Chondrocyte (in vitro differentiated cells): Measurements from ENCODE around the gene GTPBP4. TPM values are rescaled to one million over a fixed set of nuclear protein-coding genes. Genes with fewer than 3 reads are reported as not detected.

Experiments used
- DNase-seq: peaks from one replicate; pipeline ENCODE4 v3.0.0; 2021; ENCODE audit warnings: mixed read lengths, low spot score
- H3K27ac Mint-ChIP-seq: one replicate; pipeline ENCODE4 v1.8.0; 2021; ENCODE audit warnings: mild to moderate bottlenecking, moderate library complexity, mixed read lengths; ENCODE audit not compliant: unreplicated experiment
- H3K27me3 Mint-ChIP-seq: 2 replicates; pipeline ENCODE4 v1.8.0; 2021; ENCODE audit warnings: low read depth, mixed read lengths
- H3K36me3 Mint-ChIP-seq: 2 replicates; pipeline ENCODE4 v1.8.0; 2021; ENCODE audit warnings: low read depth, mixed read lengths
- H3K4me1 Mint-ChIP-seq: 2 replicates; pipeline ENCODE4 v1.8.0; 2021; ENCODE audit warnings: low read depth, mild to moderate bottlenecking, mixed read lengths
- H3K4me3 Mint-ChIP-seq: one replicate; pipeline ENCODE4 v1.8.0; 2021; ENCODE audit warnings: mild to moderate bottlenecking, moderate library complexity, mixed read lengths; ENCODE audit not compliant: unreplicated experiment
- H3K9me3 Mint-ChIP-seq: 2 replicates; pipeline ENCODE4 v1.8.0; 2021; ENCODE audit warnings: low read depth, mixed read lengths
- total RNA-seq: library from RNA; stranded (reverse); gene quantifications from 3 replicates; pipeline ENCODE4 v1.2.1, GENCODE V29; 2021
- TF ChIP-seq, protein P1 (sequence below): fragments of 200-600 bp; sonication (generic); IDR thresholded peaks from 2 replicates; pipeline ENCODE4 v1.5.0; 2021; ENCODE audit warnings: antibody characterized with exemption, mild to moderate bottlenecking, moderate library complexity

GTPBP4 gene
- total RNA-seq, 1 donor from 2014 or later, result 48.5 TPM

DNA sequence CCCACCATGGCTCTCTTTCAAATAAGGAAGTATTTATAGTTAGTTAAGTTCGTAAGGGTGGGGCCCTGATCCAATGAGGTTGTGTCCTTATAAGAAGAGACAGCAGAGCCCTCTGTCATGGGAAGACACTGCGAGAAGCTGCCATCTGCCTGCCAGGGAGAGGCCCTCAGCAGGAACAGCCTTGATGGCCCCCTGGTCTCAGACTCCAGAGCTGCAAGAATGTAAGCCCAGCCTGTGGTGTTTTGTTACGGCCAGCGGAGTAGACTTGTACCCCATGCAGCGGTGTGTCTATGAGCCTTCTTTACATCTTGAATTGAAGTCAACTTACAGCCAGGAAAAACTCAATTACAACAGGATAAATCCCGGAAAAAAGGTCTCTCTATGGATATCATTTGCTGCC is 42.5 kb upstream of the GTPBP4 start:
- TF ChIP-seq, protein P1, sequence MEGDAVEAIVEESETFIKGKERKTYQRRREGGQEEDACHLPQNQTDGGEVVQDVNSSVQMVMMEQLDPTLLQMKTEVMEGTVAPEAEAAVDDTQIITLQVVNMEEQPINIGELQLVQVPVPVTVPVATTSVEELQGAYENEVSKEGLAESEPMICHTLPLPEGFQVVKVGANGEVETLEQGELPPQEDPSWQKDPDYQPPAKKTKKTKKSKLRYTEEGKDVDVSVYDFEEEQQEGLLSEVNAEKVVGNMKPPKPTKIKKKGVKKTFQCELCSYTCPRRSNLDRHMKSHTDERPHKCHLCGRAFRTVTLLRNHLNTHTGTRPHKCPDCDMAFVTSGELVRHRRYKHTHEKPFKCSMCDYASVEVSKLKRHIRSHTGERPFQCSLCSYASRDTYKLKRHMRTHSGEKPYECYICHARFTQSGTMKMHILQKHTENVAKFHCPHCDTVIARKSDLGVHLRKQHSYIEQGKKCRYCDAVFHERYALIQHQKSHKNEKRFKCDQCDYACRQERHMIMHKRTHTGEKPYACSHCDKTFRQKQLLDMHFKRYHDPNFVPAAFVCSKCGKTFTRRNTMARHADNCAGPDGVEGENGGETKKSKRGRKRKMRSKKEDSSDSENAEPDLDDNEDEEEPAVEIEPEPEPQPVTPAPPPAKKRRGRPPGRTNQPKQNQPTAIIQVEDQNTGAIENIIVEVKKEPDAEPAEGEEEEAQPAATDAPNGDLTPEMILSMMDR, result no peak
- Mint-ChIP-seq H3K36me3 (no peaks in the 10 kb centered on the region), H3K9me3 (no peaks in the 10 kb centered on the region), H3K4me1 (peaks cover 7% of the 10 kb centered on the region), H3K27ac (no peak overlapping the region), H3K27me3 (peaks cover under 1% of the 10 kb centered on the region), H3K4me3 (no peak overlapping the region)
- DNase-seq, result no peak

DNA sequence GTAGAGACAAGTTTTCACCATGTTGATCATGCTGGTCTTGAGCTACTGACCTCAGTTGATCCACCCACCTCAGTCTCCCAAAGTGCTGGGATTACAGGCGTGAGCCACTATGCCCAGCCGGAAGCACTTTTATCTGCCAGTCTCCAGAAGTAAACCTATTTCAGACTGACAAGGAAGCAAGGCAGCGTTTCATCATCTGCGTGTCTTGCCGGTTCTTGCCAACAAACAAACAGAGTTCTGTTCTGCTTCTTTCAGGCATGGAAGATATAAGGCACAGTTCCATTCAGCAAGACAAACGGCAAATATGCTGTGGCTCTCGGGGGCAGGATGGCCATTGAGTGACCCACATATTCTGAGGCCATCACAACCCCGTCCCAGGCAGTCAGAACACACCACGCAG is 41.2 kb upstream of the GTPBP4 start:
- Mint-ChIP-seq H3K27me3 (peaks cover 3% of the 10 kb centered on the region), H3K36me3 (no peaks in the 10 kb centered on the region), H3K4me1 (peaks cover 7% of the 10 kb centered on the region), H3K9me3 (no peaks in the 10 kb centered on the region), H3K27ac (no peak overlapping the region), H3K4me3 (no peak overlapping the region)
- DNase-seq, result no peak
- TF ChIP-seq, protein P1, result no peak

DNA sequence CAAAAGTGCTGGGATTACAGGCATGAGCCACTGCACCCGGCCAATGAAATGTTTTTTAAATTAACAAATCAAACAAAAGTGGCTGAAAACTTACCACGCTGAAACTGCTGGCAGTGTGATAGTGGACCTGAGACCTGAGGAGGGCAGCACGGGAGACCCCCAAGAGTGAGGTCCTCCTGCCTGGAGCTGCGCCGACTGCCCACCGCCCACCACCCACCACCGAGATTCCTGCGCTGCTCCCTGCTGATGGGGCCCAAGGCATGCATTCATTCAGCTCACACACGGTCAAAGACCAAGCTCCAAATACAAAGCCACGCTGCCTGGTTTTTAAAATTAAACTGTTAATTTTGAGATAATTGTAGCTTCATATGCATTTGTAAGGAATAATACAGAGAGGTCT is 40.4 kb upstream of the GTPBP4 start:
- Mint-ChIP-seq H3K4me3 (no peak overlapping the region), H3K36me3 (no peaks in the 10 kb centered on the region), H3K9me3 (no peaks in the 10 kb centered on the region), H3K4me1 (peaks cover 7% of the 10 kb centered on the region), H3K27ac (no peak overlapping the region), H3K27me3 (peaks cover 3% of the 10 kb centered on the region)
- no peak for DNase-seq
- TF ChIP-seq, protein P1, result no peak

DNA sequence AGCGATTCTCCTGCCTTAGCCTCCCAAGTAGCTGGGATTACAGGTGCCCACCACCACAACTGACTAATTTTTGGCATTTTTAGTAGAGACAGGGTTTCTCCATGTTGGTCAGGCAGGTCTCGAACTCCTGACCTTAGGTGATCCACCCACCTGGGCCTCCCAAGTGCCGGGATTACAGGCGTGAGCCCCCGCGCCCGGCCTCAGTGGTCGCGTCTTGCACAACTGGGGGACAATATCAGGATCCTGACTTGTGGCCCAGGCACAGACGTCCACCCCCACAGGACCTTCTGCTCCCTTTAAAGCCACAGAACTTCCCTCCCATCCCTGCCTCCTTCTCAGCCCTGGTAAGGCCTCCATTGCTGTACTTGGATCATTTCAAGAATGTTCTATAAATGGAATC is 39.9 kb upstream of the GTPBP4 start:
- no peaks in the 10 kb centered on the region for H3K36me3 Mint-ChIP-seq
- H3K9me3 Mint-ChIP-seq, result no peaks in the 10 kb centered on the region
- DNase-seq, result no peak
- H3K4me3 Mint-ChIP-seq, result no peak overlapping the region
- H3K27me3 Mint-ChIP-seq, result peaks cover 3% of the 10 kb centered on the region
- no peak overlapping the region for H3K27ac Mint-ChIP-seq
- H3K4me1 Mint-ChIP-seq, result peaks cover 7% of the 10 kb centered on the region
- TF ChIP-seq, protein P1, result no peak

DNA sequence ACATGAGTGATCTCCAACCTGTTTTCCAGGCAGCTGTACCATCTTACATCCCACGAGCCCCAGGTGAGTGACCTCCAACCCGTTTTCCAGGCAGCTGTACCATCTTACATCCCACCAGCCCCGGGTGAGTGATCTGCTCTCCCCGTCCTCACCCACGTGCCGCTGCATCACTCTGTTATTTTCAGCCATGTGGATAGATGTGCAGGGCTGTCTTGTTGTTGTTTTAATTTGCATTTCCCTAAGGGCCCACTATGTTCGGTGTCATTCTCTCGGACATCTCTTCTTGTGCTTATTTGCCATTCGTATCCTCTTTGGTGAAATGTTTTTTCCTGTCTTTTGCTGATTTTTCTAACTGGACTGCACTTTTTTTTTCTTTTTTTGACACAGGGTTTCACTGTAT is 38.8 kb upstream of the GTPBP4 start:
- H3K9me3 Mint-ChIP-seq, result no peaks in the 10 kb centered on the region
- peaks cover 10% of the 10 kb centered on the region for H3K27me3 Mint-ChIP-seq
- no peak overlapping the region for H3K27ac Mint-ChIP-seq
- H3K36me3 Mint-ChIP-seq, result no peaks in the 10 kb centered on the region
- H3K4me1 Mint-ChIP-seq, result peaks cover 3% of the 10 kb centered on the region
- TF ChIP-seq, protein P1, result no peak
- DNase-seq, result no peak
- H3K4me3 Mint-ChIP-seq, result no peak overlapping the region
